RWPE1 (cell line): ENCODE data around the gene COL4A1.

Source experiments
- CTCF ChIA-PET: fragments of 350-600 bp; sonication (Branson Sonifier 250); formaldehyde crosslinking; extraction: SDS; loops from one replicate; lab custom pipeline; 2021; lab: Yijun Ruan, JAX
- POLR2A ChIA-PET: fragments of 400-600 bp; formaldehyde crosslinking; extraction: SDS; loops from one replicate; lab custom pipeline; 2020; ENCODE audit warnings: antibody characterized with exemption; ENCODE audit not compliant: low non-redundant PET; lab: Yijun Ruan, JAX
- DNase-seq: peaks from one replicate; pipeline ENCODE4 v3.0.0; 2012; ENCODE audit warnings: low spot score
- H3K27ac ChIP-seq: fragments of 450-650 bp; 2 replicates; pipeline ENCODE4 v1.5.1; 2017
- TF ChIP-seq, protein P1 (sequence below): fragments of 450-650 bp; conservative IDR thresholded peaks from 2 replicates; pipeline ENCODE4 v1.5.1; 2017; ENCODE audit warnings: low read depth, mild to moderate bottlenecking

The COL4A1 gene

DNA sequence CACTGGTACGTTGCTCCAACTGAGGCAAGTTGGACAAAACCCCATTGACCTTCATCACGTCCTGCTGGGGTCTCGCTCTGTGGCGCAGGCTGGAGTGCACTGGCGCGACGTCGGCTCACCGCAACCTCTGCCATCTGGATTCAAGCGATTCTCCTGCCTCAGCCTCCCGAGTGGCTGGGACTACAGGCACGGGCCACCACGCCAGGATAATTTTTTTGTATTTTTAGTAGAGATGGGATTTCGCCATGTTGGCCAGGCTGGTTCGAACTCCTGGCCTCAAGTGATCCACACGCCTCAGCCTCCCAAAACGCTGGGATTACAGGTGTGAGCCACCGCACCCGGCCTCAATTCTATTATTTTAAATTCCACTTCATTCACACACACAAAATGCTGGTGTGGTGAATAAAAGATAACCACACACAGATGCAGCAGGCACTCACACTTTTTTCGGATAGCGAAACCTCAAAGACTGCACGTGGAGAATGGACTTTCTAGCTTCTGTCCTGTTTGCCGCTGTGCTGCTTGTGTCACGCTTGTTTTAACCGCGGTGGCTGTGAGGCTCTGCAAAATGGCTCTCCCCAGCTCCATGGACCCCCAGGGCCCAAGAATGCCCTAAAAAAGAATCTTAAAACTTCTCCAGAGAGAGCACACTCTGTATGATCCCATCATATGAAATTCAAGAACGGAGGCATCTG, 58.4 kb downstream of the COL4A1 start:
- DNase-seq, result no peak
- POLR2A ChIA-PET, result no interaction called here
- H3K27ac ChIP-seq, result no peak overlapping the region
- CTCF ChIA-PET, result interaction anchor here (0.9 to 1.0 kb wide), 3 partner anchors 17 to 203 kb away, joined by 3 to 6 read pairs (median 3); no protein-coding TSS in a partner anchor
- TF ChIP-seq, protein P1, sequence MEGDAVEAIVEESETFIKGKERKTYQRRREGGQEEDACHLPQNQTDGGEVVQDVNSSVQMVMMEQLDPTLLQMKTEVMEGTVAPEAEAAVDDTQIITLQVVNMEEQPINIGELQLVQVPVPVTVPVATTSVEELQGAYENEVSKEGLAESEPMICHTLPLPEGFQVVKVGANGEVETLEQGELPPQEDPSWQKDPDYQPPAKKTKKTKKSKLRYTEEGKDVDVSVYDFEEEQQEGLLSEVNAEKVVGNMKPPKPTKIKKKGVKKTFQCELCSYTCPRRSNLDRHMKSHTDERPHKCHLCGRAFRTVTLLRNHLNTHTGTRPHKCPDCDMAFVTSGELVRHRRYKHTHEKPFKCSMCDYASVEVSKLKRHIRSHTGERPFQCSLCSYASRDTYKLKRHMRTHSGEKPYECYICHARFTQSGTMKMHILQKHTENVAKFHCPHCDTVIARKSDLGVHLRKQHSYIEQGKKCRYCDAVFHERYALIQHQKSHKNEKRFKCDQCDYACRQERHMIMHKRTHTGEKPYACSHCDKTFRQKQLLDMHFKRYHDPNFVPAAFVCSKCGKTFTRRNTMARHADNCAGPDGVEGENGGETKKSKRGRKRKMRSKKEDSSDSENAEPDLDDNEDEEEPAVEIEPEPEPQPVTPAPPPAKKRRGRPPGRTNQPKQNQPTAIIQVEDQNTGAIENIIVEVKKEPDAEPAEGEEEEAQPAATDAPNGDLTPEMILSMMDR, result no peak

- no peak overlapping the region for H3K27ac ChIP-seq
- ChIA-PET POLR2A (no interaction called here), CTCF (interaction anchor here (0.6 to 0.9 kb wide), 4 partner anchors 9 to 670 kb away, joined by 3 to 5 read pairs (median 4); no protein-coding TSS in a partner anchor)
- no peak for DNase-seq
- TF ChIP-seq, protein P1, result no peak
Observed at GRCh38 chr13:110246530-110246929, 60.4 kb downstream of the COL4A1 start.

- TF ChIP-seq, protein P1, result no peak
- H3K27ac ChIP-seq, result no peak overlapping the region
- DNase-seq, result no peak
- POLR2A ChIA-PET, result no interaction called here
- CTCF ChIA-PET, result interaction anchor here (1.0 kb wide), 1 partner anchor 78 kb away, joined by 3 read pairs; no protein-coding TSS in a partner anchor
Observed at GRCh38 chr13:110245416-110245899, 61.5 kb downstream of the COL4A1 start.

- ChIA-PET POLR2A (no interaction called here), CTCF (interaction anchor here (1.0 kb wide), 1 partner anchor 78 kb away, joined by 3 read pairs; no protein-coding TSS in a partner anchor)
- TF ChIP-seq, protein P1, result no peak
- no peak for DNase-seq
- no peak overlapping the region for H3K27ac ChIP-seq
Observed at GRCh38 chr13:110244976-110245375, 62.0 kb downstream of the COL4A1 start.

DNA sequence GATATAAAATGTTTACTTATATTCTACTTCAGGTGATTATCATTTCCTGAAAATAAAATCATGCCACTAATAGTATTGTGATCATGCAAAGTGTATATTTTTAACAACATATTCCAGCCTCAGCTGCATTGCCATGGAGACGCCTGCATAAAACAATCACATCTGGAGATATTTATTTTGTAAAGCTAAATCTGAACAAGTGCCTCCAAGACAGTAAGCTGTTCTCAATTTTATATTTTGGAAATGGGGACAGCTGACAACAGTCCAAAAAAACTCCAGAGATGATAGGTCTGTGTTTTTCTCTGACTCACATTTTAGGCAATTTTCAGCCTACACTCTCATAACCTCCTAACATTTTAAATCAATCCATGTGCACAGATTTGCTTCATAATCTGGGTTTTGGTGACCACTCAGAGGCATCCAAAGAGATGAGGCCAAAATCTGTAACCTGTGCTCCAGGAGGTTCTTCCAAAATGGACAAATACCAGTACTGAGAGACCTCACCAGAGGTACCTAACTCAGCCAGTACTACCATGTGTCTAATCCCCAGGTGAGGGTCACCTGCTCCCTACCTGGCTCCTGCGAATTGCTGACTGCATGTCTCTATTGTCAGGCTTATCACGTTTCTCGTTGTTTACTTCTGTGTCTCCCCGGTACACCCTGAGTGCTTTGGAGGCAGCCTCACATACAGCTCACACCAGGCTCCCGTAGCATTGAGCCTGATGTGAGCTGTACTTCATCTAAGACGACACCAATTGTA, 62.7 kb downstream of the COL4A1 start:
- POLR2A ChIA-PET, result no interaction called here
- TF ChIP-seq, protein P1, result no peak
- H3K27ac ChIP-seq, result no peak overlapping the region
- no peak for DNase-seq
- CTCF ChIA-PET, result interaction anchor here (1.4 kb wide), 1 partner anchor 30 kb away, joined by 7 read pairs; no protein-coding TSS in a partner anchor

- CTCF ChIA-PET, result interaction anchor here (0.6 to 1.4 kb wide), 2 partner anchors 32 to 366 kb away, joined by 3 to 7 read pairs; no protein-coding TSS in a partner anchor
Observed at GRCh38 chr13:110242615-110243014, 64.3 kb downstream of the COL4A1 start.

More at GRCh38 chr13:110242615-110243014, 64.3 kb downstream of the COL4A1 start:
- POLR2A ChIA-PET, result no interaction called here
- no peak for DNase-seq
- TF ChIP-seq, protein P1, result no peak
- no peak overlapping the region for H3K27ac ChIP-seq
